HEK293 (cell line): ENCODE results near the gene SH3TC1.
A peak's percentile ranks its signal among the peaks of the same experiment; 100 is the strongest.

ENCODE experiments used
- CTCF ChIA-PET: fragments of 350-600 bp; formaldehyde crosslinking; extraction: SDS; loops from one replicate; lab custom pipeline; 2021; ENCODE audit warnings: antibody characterized with exemption; lab: Yijun Ruan, JAX
- POLR2A ChIA-PET: fragments of 300-600 bp; formaldehyde crosslinking; extraction: SDS; loops from one replicate; lab custom pipeline; 2020; ENCODE audit warnings: antibody characterized with exemption, inconsistent platforms; lab: Yijun Ruan, JAX
- H3K27ac ChIP-seq: fragments of 200-500 bp; sonication (Bioruptor generic); 2 replicates; pipeline ENCODE4 v1.5.1; 2014; ENCODE audit warnings: low read depth, low read length, control low read depth, inconsistent platforms; ENCODE audit errors: extremely low read depth
- H3K36me3 ChIP-seq, 2 experiments: fragments of 200-500 bp in 1 of 2; sonication (Bioruptor generic) in 1 of 2; 1 replicate in 1 of 2; 2 replicates in 1 of 2; pipeline ENCODE4 v1.5.1; 2014 to 2017; ENCODE audit warnings: inconsistent platforms in 2 of 2, low read length in 2 of 2; ENCODE audit not compliant: control insufficient read depth in 2 of 2, insufficient read depth in 1 of 2
- H3K4me1 ChIP-seq: fragments of 200-500 bp; sonication (Bioruptor generic); 2 replicates; pipeline ENCODE4 v1.5.1; 2014; ENCODE audit warnings: mild to moderate bottlenecking, low read length, inconsistent platforms; ENCODE audit not compliant: control insufficient read depth, insufficient read depth
- H3K4me3 ChIP-seq: 2 replicates; pipeline ENCODE4 v1.5.1; 2011; ENCODE audit warnings: low read depth, mild to moderate bottlenecking, control low read depth, low read length, moderate library complexity
- H3K9me3 ChIP-seq: fragments of 200-500 bp; sonication (Bioruptor generic); 2 replicates; pipeline ENCODE4 v1.5.1; 2014; ENCODE audit warnings: low read depth, low read length, inconsistent platforms; ENCODE audit not compliant: control insufficient read depth, insufficient read depth
- EGR2 ChIP-seq: fragments of 450-650 bp; formaldehyde crosslinking; IDR thresholded peaks from 2 replicates; pipeline ENCODE4 v1.5.1; 2016; ENCODE audit warnings: low read depth, missing biosample characterization, missing genetic modification characterization
- GFI1B ChIP-seq: fragments of 450-650 bp; formaldehyde crosslinking; IDR thresholded peaks from 2 replicates; pipeline ENCODE4 v1.5.1; 2016; ENCODE audit warnings: missing biosample characterization, missing genetic modification characterization
- IKZF3 ChIP-seq: fragments of 450-650 bp; IDR thresholded peaks from 2 replicates; pipeline ENCODE4 v1.5.0; 2018; ENCODE audit warnings: missing biosample characterization, mild to moderate bottlenecking, missing genetic modification characterization, moderate library complexity
- MEIS1 ChIP-seq: sonication (generic); formaldehyde crosslinking; IDR thresholded peaks from 2 replicates; pipeline ENCODE4 v1.8.1; 2022; ENCODE audit warnings: missing genetic modification reagents, mild to moderate bottlenecking, borderline replicate concordance
- PRDM4 ChIP-seq: fragments of 450-650 bp; formaldehyde crosslinking; IDR thresholded peaks from 2 replicates; pipeline ENCODE4 v1.5.1; 2017; ENCODE audit warnings: missing biosample characterization, missing genetic modification characterization
- SCRT2 ChIP-seq: fragments of 450-650 bp; formaldehyde crosslinking; IDR thresholded peaks from 2 replicates; pipeline ENCODE4 v1.5.1; 2016; ENCODE audit warnings: missing biosample characterization, missing genetic modification characterization
- YY1 ChIP-seq: fragments of 450-650 bp; formaldehyde crosslinking; IDR thresholded peaks from 2 replicates; pipeline ENCODE4 v1.5.1; 2018; ENCODE audit warnings: missing biosample characterization, missing genetic modification characterization
- ZBTB8A ChIP-seq: fragments of 450-650 bp; formaldehyde crosslinking; IDR thresholded peaks from 2 replicates; pipeline ENCODE4 v1.5.1; 2016; ENCODE audit warnings: missing biosample characterization, missing genetic modification characterization
- ZFHX2 ChIP-seq: fragments of 450-650 bp; formaldehyde crosslinking; conservative IDR thresholded peaks from 2 replicates; pipeline ENCODE4 v1.5.1; 2016; ENCODE audit warnings: missing biosample characterization, missing genetic modification characterization
- ZIC2 ChIP-seq: fragments of 450-650 bp; formaldehyde crosslinking; IDR thresholded peaks from 2 replicates; pipeline ENCODE4 v1.5.1; 2016; ENCODE audit warnings: missing biosample characterization, missing genetic modification characterization
- ZNF202 ChIP-seq: fragments of 450-650 bp; formaldehyde crosslinking; IDR thresholded peaks from 2 replicates; pipeline ENCODE4 v1.5.1; 2016; ENCODE audit warnings: missing biosample characterization, missing genetic modification characterization, borderline replicate concordance
- ZNF211 ChIP-seq: fragments of 450-650 bp; formaldehyde crosslinking; IDR thresholded peaks from 2 replicates; pipeline ENCODE4 v1.5.1; 2016; ENCODE audit warnings: low read depth, missing biosample characterization, missing genetic modification characterization
- ZNF335 ChIP-seq: fragments of 450-650 bp; formaldehyde crosslinking; conservative IDR thresholded peaks from 2 replicates; pipeline ENCODE4 v1.5.1; 2016; ENCODE audit warnings: missing biosample characterization, missing genetic modification characterization
- ZNF416 ChIP-seq: fragments of 450-650 bp; formaldehyde crosslinking; IDR thresholded peaks from 2 replicates; pipeline ENCODE4 v1.5.1; 2016; ENCODE audit warnings: missing biosample characterization, missing genetic modification characterization
- ZNF530 ChIP-seq: fragments of 450-650 bp; formaldehyde crosslinking; IDR thresholded peaks from 2 replicates; pipeline ENCODE4 v1.5.1; 2016; ENCODE audit warnings: low read depth, missing biosample characterization, missing genetic modification characterization
- ZNF558 ChIP-seq: fragments of 450-650 bp; formaldehyde crosslinking; IDR thresholded peaks from 2 replicates; pipeline ENCODE4 v1.5.1; 2016; ENCODE audit warnings: missing biosample characterization, missing genetic modification characterization
- ZNF600 ChIP-seq: fragments of 450-650 bp; formaldehyde crosslinking; IDR thresholded peaks from 2 replicates; pipeline ENCODE4 v1.5.1; 2016; ENCODE audit warnings: missing biosample characterization, missing genetic modification characterization
- ZNF660 ChIP-seq: fragments of 450-650 bp; IDR thresholded peaks from 2 replicates; pipeline ENCODE4 v1.5.1; 2018; ENCODE audit warnings: missing biosample characterization, mild to moderate bottlenecking, missing genetic modification characterization
- ZNF747 ChIP-seq: fragments of 450-650 bp; formaldehyde crosslinking; IDR thresholded peaks from 2 replicates; pipeline ENCODE4 v1.5.1; 2016; ENCODE audit warnings: missing biosample characterization, missing genetic modification characterization
- ZSCAN30 ChIP-seq: fragments of 450-650 bp; IDR thresholded peaks from 2 replicates; pipeline ENCODE4 v1.5.1; 2018; ENCODE audit warnings: missing biosample characterization, mild to moderate bottlenecking, missing genetic modification characterization, moderate library complexity
- TF ChIP-seq, protein P1 (sequence below): fragments of 450-650 bp; formaldehyde crosslinking; IDR thresholded peaks from 2 replicates; pipeline ENCODE4 v1.5.1; 2017; ENCODE audit warnings: missing biosample characterization, missing genetic modification characterization
- TF ChIP-seq, protein P2 (sequence below): fragments of 450-650 bp; formaldehyde crosslinking; IDR thresholded peaks from 2 replicates; pipeline ENCODE4 v1.5.1; 2016; ENCODE audit warnings: missing biosample characterization, missing genetic modification characterization

SH3TC1 gene

GRCh38 chr4:8155048-8155447 lies 44.0 kb upstream of the SH3TC1 start:
- Histone ChIP-seq H3K4me3 (no peak overlapping the region), H3K4me1 (no peaks in the 10 kb centered on the region), H3K9me3 (no peaks in the 10 kb centered on the region), H3K27ac (no peak overlapping the region), H3K36me3 (no peaks in the 10 kb centered on the region)
- TF ChIP-seq ZBTB8A (tag by site-specific recombination) (no peak), YY1 (no peak), ZNF660 (tag by site-specific recombination) (no peak), ZNF211 (tag by site-specific recombination) (no peak), ZNF335 (tag by site-specific recombination) (no peak), GFI1B (tag by site-specific recombination) (no peak), ZNF202 (tag by site-specific recombination) (no peak), ZNF600 (tag by site-specific recombination) (no peak), ZNF416 (tag by site-specific recombination) (no peak), ZNF558 (tag by site-specific recombination) (no peak), PRDM4 (tag by site-specific recombination) (no peak), IKZF3 (tag by site-specific recombination) (no peak), MEIS1 (no peak), ZNF530 (tag by site-specific recombination) (no peak)
- TF ChIP-seq, protein P1, sequence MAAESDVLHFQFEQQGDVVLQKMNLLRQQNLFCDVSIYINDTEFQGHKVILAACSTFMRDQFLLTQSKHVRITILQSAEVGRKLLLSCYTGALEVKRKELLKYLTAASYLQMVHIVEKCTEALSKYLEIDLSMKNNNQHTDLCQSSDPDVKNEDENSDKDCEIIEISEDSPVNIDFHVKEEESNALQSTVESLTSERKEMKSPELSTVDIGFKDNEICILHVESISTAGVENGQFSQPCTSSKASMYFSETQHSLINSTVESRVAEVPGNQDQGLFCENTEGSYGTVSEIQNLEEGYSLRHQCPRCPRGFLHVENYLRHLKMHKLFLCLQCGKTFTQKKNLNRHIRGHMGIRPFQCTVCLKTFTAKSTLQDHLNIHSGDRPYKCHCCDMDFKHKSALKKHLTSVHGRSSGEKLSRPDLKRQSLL (tag by site-specific recombination), result no peak
- ChIA-PET CTCF (interaction anchor here (1.3 kb wide), 1 partner anchor 22 kb away, joined by 3 read pairs; no protein-coding TSS in a partner anchor), POLR2A (no interaction called here)

DNA sequence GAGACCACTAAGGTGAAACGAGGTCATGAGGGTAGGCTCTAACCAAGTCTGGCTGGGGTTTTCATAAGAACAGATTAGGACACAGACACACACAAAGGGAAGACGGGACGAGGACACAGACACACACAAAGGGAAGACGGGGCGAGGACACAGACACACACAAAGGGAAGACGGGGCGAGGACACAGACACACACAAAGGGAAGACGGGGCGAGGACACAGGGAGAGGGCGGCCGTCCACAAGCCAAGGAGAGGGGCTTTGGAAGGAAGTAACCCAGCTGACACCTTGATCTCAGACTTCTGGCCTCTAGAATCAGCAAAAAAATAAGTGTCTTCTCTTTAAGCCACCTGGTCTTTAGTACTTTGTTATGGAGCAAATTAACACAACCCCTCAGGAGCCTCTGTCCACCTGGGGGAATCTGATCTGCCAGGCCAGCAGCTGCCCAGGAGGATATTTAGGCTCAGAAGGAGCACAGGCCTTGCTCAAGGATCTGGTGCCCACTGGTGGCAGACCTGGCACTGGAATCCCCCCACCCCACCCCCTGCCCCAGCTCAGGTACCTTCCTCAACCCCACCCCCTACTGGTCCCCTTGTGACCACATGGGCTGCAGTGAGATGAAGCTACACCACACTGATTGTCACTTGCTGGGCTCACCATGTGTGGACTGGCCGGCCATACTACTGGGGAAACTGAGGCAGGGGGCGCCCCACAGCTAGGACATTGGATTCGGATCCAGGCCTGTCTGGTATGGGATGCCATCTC lies 43.2 kb upstream of the SH3TC1 start:
- ChIA-PET CTCF (interaction anchor here (0.6 to 1.3 kb wide), 2 partner anchors 21 to 31 kb away, joined by 3 read pairs; no protein-coding TSS in a partner anchor), POLR2A (no interaction called here)
- TF ChIP-seq ZNF747 (tag by site-specific recombination), result no peak

DNA sequence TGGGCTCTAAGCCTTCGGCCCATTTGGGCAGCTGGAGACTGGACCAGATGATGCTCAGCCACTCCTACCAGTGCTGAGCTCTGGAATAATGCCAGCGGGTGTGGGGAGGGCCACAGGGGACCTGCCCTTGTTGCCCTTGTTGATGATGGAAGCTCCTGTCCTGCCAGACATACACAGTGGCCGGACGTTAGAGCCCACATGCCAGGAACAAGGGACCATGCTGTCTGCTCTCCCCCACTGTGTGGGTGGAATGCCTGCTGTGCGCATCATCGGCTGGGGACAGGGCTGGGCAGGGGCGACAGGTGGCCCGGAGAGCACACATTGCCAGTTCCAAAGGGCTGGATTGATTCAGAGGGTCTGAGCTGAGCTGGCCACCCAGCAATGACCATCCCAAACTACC lies 42.5 kb upstream of the SH3TC1 start:
- peak; percentile 41; the same call in 1 of the 2 replicates for TF ChIP-seq EGR2 (tag by site-specific recombination)
- TF ChIP-seq SCRT2 (tag by site-specific recombination), result peak; percentile 71
- TF ChIP-seq ZSCAN30, result no peak
- TF ChIP-seq ZFHX2, result peak; percentile 40
- peak; percentile 65 for TF ChIP-seq ZIC2
- TF ChIP-seq, protein P2, sequence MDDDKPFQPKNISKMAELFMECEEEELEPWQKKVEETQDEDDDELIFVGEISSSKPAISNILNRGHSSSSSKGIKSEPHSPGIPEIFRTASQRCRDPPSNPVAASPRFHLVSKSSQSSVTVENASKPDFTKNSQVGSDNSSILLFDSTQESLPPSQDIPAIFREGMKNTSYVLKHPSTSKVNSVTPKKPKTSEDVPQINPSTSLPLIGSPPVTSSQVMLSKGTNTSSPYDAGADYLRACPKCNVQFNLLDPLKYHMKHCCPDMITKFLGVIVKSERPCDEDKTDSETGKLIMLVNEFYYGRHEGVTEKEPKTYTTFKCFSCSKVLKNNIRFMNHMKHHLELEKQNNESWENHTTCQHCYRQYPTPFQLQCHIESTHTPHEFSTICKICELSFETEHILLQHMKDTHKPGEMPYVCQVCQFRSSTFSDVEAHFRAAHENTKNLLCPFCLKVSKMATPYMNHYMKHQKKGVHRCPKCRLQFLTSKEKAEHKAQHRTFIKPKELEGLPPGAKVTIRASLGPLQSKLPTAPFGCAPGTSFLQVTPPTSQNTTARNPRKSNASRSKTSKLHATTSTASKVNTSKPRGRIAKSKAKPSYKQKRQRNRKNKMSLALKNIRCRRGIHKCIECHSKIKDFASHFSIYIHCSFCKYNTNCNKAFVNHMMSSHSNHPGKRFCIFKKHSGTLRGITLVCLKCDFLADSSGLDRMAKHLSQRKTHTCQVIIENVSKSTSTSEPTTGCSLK (tag by site-specific recombination), result no peak
- CTCF ChIA-PET, result interaction anchor here (1.9 kb wide), 1 partner anchor 20 kb away, joined by 6 read pairs; no protein-coding TSS in a partner anchor
- H3K27ac ChIP-seq, result no peak overlapping the region
- no peak overlapping the region for H3K4me3 ChIP-seq
- H3K36me3 ChIP-seq, result no peaks in the 10 kb centered on the region
- no peaks in the 10 kb centered on the region for H3K4me1 ChIP-seq
- H3K9me3 ChIP-seq, result no peaks in the 10 kb centered on the region
- POLR2A ChIA-PET, result no interaction called here

More for the DNA sequence above, 43.2 kb upstream of the SH3TC1 start:
- no peaks in the 10 kb centered on the region for H3K9me3 ChIP-seq
- no peak overlapping the region for H3K27ac ChIP-seq
- H3K4me3 ChIP-seq, result no peak overlapping the region
- H3K4me1 ChIP-seq, result no peaks in the 10 kb centered on the region
- no peaks in the 10 kb centered on the region for H3K36me3 ChIP-seq
